ENCODE results near the gene CLCNKA.
"Not testable (repeated sequence)": the region's sequence is repeated elsewhere in the genome, so short reads cannot be mapped to it uniquely, and the experiment has no call there.

Gene CLCNKA

GRCh38 chr1:16018308-16018707, 3.5 kb upstream of the CLCNKA start:
- no peak for DNase-seq

GRCh38 chr1:16018749-16019643, 2.8 kb upstream of the CLCNKA start:
- no peak for DNase-seq

DNA sequence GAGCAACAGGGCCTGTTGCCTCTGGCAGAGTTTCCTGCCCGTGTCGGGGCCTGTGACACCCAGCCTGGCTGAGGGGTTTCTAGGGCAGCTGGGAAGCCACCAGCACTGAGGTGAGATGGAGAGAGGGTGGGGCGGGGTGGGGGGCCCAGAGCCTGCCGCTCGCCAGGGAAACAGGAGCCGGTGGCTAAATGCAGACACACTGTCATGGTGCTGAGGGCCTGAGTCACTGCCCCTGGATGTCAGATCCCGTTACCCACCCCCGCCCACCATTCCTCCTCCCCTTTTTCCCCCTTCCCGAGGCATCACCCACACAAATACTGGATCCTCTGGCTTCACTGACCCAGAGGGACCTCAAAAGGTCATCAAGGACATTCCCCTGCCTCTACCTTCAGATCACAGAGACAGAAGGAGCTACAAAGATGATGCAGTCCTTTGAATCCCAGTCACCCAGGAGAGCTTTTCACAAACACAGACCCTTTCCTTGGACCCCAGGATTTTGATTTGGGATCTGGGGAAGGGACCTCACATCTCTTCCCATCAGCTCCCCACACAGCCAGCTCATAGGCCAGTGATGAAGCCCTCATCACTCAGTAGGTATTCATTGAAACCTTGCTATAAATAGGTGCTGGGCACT, 2.1 kb upstream of the CLCNKA start:
- DNase-seq, result no peak

- DNase-seq, result no peak
Observed at GRCh38 chr1:16020325-16020724, 1.5 kb upstream of the CLCNKA start.

DNA sequence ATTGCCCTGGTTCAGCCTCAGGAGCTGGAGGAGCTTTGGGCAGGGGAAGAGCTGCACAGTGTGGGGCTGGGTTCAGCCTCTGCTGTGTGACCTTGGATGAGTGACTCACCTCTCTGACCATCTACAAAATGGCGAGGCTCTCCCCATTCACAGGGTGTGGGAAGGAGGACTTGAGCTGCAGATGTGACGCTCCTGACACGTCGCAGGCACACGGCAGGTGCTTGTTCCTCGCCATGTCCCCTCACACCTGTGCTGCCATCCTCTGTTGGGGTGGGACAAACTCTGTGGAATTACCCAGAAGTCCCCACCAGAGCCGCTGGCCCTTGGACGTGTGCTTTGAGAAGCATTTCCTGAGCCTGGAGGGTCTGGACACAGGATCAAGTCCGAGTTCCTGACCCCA, 958 bp upstream of the CLCNKA start:
- not testable (repeated sequence) for DNase-seq

DNA sequence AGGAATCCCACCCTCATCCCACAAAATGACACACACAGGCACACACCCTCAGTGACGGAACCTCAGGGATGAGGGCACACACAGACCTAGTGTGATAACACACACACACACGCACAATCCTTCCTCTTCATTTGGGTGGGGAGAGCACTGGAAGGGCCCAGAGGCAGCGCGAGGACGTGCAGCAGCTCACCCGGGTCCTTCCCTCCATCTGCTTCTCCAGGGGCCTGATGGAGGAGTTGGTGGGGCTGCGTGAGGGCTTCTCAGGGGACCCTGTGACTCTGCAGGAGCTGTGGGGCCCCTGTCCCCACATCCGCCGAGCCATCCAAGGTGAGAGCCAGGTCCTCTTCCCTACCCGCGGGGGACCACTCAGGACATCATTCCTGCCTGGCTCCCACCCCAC, 557 bp downstream of the CLCNKA start:
- DNase-seq, result no peak

DNA sequence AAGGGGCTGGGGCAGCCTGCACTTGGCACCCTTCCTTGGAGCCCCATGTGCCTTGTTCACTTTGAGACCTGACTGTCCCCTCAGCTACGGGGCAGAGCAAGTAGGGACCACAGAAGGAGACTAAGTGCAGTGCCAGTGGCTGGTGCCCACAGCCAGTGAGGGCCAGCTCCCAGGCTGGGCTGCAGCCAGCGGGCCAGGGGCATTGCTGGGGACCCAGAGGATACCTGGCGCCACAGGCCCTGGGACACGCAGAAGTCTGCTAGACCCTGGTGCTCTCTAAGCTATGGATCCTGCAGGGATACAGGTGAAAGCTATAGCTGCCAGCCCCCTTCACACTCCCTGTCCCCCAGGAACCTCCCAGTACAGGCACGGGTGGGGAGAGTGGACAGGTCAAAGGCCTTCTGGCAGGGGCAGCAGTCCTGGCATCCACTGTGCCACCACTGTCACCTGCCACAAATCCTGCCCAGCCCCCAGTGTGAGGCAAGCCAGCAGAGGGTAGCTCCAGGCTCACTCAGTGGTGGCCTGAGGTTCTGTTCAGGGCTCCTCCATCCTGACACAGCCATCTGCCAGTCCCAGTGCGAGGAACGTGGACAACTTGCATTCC, 1.3 kb downstream of the CLCNKA start:
- no peak for DNase-seq

- not testable (repeated sequence) for DNase-seq
Observed at GRCh38 chr1:16026302-16026701, 4.5 kb downstream of the CLCNKA start.

- peak; percentile 26 for DNase-seq
Observed at GRCh38 chr1:16026723-16027484, 5.1 kb downstream of the CLCNKA start.

GRCh38 chr1:16028237-16029002, 6.6 kb downstream of the CLCNKA start:
- peak; percentile 24 for DNase-seq

DNA sequence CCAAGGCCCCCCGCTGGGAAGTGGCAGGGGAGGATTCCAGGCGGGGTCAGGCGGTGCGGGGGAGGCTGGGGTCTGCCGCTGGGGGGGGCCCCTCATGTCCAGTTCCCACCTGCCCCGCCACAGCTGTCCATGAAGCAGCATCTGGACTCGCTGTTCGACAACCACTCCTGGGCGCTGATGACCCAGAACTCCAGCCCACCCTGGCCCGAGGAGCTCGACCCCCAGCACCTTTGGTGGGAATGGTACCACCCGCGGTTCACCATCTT, 7.1 kb downstream of the CLCNKA start:
- not testable (repeated sequence) for DNase-seq

- DNase-seq, result no peak
Observed at GRCh38 chr1:16029288-16029687, 7.5 kb downstream of the CLCNKA start.

- no peak for DNase-seq
Observed at GRCh38 chr1:16031551-16031950, 9.7 kb downstream of the CLCNKA start.

DNA sequence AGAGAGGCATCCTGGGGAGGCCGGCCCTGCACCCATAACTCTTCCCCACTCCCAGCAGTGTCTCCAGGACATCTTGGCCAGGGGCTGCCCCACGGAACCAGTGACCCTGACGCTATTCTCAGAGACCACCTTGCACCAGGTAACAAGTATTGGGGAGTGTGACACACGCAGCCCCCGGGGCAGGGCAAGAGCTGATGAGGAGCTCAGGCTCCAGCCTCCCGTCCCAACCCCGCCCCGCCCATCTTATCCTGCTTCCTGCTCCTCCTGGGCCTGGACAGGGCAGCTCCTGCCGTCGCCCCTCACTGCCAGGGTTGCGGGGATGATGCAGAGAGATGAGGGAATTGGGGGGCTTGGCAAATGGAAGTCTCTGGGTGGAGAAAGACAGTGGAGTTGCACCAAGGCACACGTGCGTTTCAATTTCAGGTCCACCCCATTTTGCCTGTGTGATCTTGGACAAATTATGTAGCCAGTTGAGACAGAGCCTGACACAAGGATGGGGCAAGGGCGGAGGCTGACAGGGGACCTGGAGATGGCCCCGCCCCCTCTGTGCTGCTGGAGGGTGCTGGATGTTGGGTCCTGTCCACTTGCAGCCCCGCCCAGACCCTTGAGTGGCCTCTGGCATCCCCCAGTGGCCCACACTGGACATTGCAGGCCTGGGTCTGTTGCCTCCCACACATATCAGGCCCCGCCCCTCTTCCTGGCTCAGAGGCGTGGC, 10.7 kb downstream of the CLCNKA start:
- peak; percentile 89 for DNase-seq

DNA sequence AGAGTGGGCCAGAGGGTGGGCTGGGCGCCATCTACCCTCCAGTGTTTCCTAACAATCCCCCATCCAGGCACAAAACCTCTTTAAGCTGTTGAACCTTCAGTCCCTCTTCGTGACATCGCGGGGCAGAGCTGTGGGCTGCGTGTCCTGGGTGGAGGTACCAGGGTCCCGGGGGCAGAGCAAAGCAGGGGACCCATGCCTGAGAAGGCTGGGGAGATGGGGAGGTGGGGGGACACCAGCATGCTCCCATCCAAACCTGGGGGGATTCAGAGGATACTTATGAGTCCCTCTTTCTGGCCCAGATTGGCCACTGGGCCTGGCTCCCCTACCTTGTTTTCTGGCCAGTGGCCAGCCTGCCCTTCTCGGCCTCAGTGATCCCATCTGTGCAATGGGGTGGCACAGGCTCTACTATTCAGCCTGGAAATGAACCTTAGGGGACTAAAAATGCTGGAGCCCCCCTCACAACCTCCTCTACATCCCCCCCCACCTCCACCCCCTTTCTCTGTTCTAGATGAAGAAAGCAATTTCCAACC, 11.3 kb downstream of the CLCNKA start:
- not testable (repeated sequence) for DNase-seq

- DNase-seq, result not testable (repeated sequence)
Observed at GRCh38 chr1:16036461-16036860, 14.6 kb downstream of the CLCNKA start.

DNA sequence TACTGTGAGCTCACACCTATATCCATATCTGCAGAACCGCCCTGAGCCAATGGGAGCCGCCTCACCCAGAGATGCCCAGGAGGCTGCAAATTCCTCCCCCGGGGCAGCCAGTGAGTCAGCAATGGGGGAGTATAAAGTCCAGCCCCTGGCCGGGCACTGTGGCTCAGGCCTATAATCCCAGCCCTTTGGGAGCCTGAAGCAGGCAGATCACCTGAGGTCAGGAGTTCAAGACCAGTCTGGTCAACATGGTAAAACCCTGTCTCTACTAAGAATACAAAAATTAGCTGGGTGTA, 16.7 kb downstream of the CLCNKA start:
- DNase-seq, result peak; percentile 25

DNA sequence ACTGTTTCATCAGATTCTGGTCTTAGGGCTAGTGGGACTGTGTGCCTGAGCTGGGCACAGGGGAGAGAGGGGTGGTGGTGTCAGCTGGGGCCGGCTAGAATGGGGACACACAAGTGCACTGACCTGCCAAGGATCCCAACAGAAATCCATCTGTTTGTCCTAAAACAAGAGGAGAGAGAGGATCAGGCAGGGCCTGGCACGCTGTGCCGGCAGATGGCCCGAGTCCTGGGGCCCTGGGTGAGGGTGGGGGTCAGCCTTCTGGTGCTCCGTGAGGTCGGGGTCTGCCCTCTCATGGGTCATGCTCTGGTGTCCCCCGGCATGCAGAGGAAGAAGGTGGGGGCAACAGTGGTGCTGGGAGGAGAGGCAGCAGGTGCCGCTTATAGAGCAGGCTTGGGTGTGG, 18.0 kb downstream of the CLCNKA start:
- not testable (repeated sequence) for DNase-seq

- DNase-seq, result no peak
Observed at GRCh38 chr1:16041200-16041599, 19.4 kb downstream of the CLCNKA start.

DNA sequence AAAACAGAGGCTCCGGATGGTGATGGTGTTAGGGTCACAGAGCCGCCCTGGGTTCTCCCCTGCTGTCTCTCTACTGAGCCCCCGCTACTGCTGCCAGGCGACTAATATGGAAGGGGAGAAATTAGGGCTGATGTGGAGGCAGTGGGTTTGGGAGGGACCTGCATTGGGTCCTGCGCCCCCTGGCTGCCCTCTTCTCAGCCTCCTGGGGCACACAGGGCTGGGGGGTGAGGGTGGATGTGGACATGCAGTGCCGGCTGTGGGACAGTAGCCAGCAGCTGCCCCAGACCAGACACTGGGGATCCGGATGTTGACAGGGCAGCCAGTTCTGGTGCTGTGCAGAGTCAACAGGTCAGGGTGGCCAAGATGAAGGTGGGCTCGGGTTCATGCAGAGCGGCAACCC, 20.3 kb downstream of the CLCNKA start:
- no peak for DNase-seq

GRCh38 chr1:16042654-16043053, 20.8 kb downstream of the CLCNKA start:
- DNase-seq, result not testable (repeated sequence)

- peak; percentile 55 for DNase-seq
Observed at GRCh38 chr1:16043521-16043920, 21.7 kb downstream of the CLCNKA start, which contains the start of gene CLCNKB. TSS of gene CLCNKB (plus strand) at chr1:16043782. CDS start at chr1:16044493, 711 bp downstream.
